Ascending aorta (tissue), 2 donors: ENCODE data around the gene WRNIP1. TPM values are rescaled to one million over a fixed set of nuclear protein-coding genes. Genes with fewer than 3 reads are reported as not detected.
A peak's percentile ranks its signal among the peaks of the same experiment; 100 is the strongest.

Source experiments
- DNase-seq, 2 donors: peaks; one replicate each; pipeline ENCODE4 v3.0.0-alpha.2; 2019; ENCODE audit warnings: low spot score in 2 of 2
- H3K27ac ChIP-seq, 2 donors: fragments of 200-600 bp; sonication (generic); one replicate each; pipeline ENCODE4 v1.5.1; 2016 to 2017; ENCODE audit warnings: mild to moderate bottlenecking in 1 of 2
- H3K27me3 ChIP-seq: fragments of 200-600 bp; sonication (generic); one replicate; pipeline ENCODE4 v1.5.1; 2017
- H3K36me3 ChIP-seq, 2 donors: fragments of 200-600 bp; sonication (generic); one replicate each; pipeline ENCODE4 v1.5.1; 2016
- H3K4me1 ChIP-seq, 2 donors: fragments of 200-600 bp; sonication (generic); one replicate each; pipeline ENCODE4 v1.5.1; 2016 to 2017; ENCODE audit warnings: mild to moderate bottlenecking in 1 of 2
- H3K4me3 ChIP-seq, 2 donors: fragments of 200-600 bp; sonication (generic); one replicate each; pipeline ENCODE4 v1.5.1; 2016 to 2017; ENCODE audit warnings: mild to moderate bottlenecking in 1 of 2
- H3K9me3 ChIP-seq, 2 donors: fragments of 200-600 bp; sonication (generic); one replicate each; pipeline ENCODE4 v1.5.1; 2016
- intact Hi-C: fragments of 100-400 bp; cut with DNase I; formaldehyde crosslinking; loops from one replicate; pipeline ENCODE4 v1.15.1; 2023
- total RNA-seq: library from RNA; depleted of rRNA; stranded (reverse); fragments of >200 nt; gene quantifications from one replicate; pipeline ENCODE4 v1.1.0, GENCODE V29; 2016
- TF ChIP-seq, protein P1 (sequence below), 3 experiments: fragments of 200-600 bp in 2 of 3; fragments of 450-650 bp in 1 of 3; sonication (generic) in 2 of 3; IDR thresholded peaks; one replicate each; pipeline ENCODE4 v1.5.1; 2016 to 2019; ENCODE audit warnings: antibody characterized with exemption in 3 of 3, mild to moderate bottlenecking in 1 of 3, moderate library complexity in 1 of 3

WRNIP1 gene
- total RNA-seq, 1 donor from 2014 or later: 100 TPM

- DNase-seq: no peak
- Histone ChIP-seq H3K4me3 (no peak overlapping the region), H3K9me3 (no peaks in the 10 kb centered on the region), H3K27ac (no peak overlapping the region), H3K27me3 (no peaks in the 10 kb centered on the region), H3K4me1 (peaks cover 0 to 22% of the 10 kb centered on the region in 2 donors), H3K36me3 (no peaks in the 10 kb centered on the region)
- TF ChIP-seq, protein P1, sequence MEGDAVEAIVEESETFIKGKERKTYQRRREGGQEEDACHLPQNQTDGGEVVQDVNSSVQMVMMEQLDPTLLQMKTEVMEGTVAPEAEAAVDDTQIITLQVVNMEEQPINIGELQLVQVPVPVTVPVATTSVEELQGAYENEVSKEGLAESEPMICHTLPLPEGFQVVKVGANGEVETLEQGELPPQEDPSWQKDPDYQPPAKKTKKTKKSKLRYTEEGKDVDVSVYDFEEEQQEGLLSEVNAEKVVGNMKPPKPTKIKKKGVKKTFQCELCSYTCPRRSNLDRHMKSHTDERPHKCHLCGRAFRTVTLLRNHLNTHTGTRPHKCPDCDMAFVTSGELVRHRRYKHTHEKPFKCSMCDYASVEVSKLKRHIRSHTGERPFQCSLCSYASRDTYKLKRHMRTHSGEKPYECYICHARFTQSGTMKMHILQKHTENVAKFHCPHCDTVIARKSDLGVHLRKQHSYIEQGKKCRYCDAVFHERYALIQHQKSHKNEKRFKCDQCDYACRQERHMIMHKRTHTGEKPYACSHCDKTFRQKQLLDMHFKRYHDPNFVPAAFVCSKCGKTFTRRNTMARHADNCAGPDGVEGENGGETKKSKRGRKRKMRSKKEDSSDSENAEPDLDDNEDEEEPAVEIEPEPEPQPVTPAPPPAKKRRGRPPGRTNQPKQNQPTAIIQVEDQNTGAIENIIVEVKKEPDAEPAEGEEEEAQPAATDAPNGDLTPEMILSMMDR (IDR thresholded peaks at IDR 0.05): no peak
- intact Hi-C loops: no loop called here
Measured at GRCh38 chr6:2823104-2823850, 58.1 kb downstream of the WRNIP1 start.

GRCh38 chr6:2826131-2826530 lies 60.9 kb downstream of the WRNIP1 start:
- Histone ChIP-seq H3K4me1 (no peaks in the 10 kb centered on the region), H3K27me3 (no peaks in the 10 kb centered on the region), H3K9me3 (no peaks in the 10 kb centered on the region), H3K4me3 (no peak overlapping the region), H3K27ac (no peak overlapping the region), H3K36me3 (no peaks in the 10 kb centered on the region)
- DNase-seq: no peak
- TF ChIP-seq, protein P1 (IDR thresholded peaks at IDR 0.05): no peak
- intact Hi-C loops: no loop called here

GRCh38 chr6:2827142-2827541 lies 61.9 kb downstream of the WRNIP1 start:
- Histone ChIP-seq H3K4me3 (no peak overlapping the region), H3K4me1 (no peaks in the 10 kb centered on the region), H3K27me3 (no peaks in the 10 kb centered on the region), H3K36me3 (no peaks in the 10 kb centered on the region), H3K27ac (no peak overlapping the region), H3K9me3 (no peaks in the 10 kb centered on the region)
- TF ChIP-seq, protein P1 (IDR thresholded peaks at IDR 0.05): no peak
- intact Hi-C loops: no loop called here
- peak in 1 of 2 donors; percentile 3 for DNase-seq

- intact Hi-C loops: no loop called here
Measured at GRCh38 chr6:2828629-2829028, 63.4 kb downstream of the WRNIP1 start.

GRCh38 chr6:2829253-2829652 lies 64.1 kb downstream of the WRNIP1 start:
- TF ChIP-seq, protein P1 (IDR thresholded peaks at IDR 0.05): no peak
- H3K36me3 ChIP-seq: peaks cover 12 to 13% of the 10 kb centered on the region in 2 donors
- intact Hi-C loops: no loop called here
- H3K27me3 ChIP-seq: no peaks in the 10 kb centered on the region
- no peaks in the 10 kb centered on the region for H3K4me1 ChIP-seq
- no peaks in the 10 kb centered on the region for H3K9me3 ChIP-seq
- no peak overlapping the region for H3K4me3 ChIP-seq
- no peak for DNase-seq
- no peak overlapping the region for H3K27ac ChIP-seq

More at GRCh38 chr6:2828629-2829028, 63.4 kb downstream of the WRNIP1 start:
- peaks cover 5 to 7% of the 10 kb centered on the region in 2 donors for H3K36me3 ChIP-seq
- H3K4me3 ChIP-seq: no peak overlapping the region
- no peaks in the 10 kb centered on the region for H3K4me1 ChIP-seq
- no peak for DNase-seq
- no peaks in the 10 kb centered on the region for H3K9me3 ChIP-seq
- TF ChIP-seq, protein P1 (IDR thresholded peaks at IDR 0.05): no peak
- no peaks in the 10 kb centered on the region for H3K27me3 ChIP-seq
- H3K27ac ChIP-seq: no peak overlapping the region
